HG03280 (cell line): ENCODE results near the gene VMAC.

ENCODE experiments used
- ATAC-seq: cut with Tn5 transposase; IDR thresholded peaks from one replicate; pipeline ENCODE4 v1.9.1; 2021; ENCODE audit warnings: mild to moderate bottlenecking, moderate library complexity; ENCODE audit not compliant: unreplicated experiment

VMAC gene

DNA sequence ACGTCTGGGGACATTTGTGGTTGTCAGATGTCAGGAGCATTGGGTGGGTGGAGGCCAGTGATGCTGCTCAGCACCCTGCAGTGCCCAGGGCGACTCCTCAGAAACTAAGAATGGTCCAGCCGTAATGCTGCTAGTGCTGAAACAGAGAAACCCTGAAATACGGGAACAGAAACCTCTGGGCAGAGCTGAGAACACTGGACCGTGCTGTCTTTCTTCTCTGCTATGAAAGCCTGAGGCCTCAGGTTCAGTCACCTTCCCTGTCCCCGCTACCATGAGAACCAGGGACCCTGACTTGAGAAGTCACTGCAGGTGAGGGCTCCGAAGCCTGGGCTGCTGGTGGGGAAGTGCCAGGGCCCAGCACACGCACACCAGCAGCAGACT, 22.8 kb downstream of the VMAC start:
- ATAC-seq, result no peak

DNA sequence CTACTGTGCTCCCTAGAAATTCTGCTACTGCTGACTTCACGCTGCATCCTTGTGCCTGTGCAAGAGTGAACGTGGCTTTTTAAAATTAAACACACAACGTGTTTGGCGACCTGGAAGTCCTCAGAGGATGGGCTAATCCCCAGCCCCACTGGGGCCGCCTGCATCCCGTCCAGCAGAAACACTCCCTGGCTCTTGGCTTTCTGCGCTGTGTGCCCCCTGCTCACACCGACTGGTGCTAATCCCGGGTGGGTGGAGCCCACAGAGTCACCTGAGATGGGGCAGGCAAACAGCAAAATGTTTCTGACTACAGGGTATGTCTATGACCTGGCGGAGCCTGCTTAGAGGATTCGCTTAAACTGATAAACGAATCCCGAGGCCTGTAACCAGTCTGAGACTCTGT, 24.5 kb downstream of the VMAC start:
- ATAC-seq, result no peak

- ATAC-seq, result no peak
Measured at GRCh38 chr19:5929625-5930024, 25.0 kb downstream of the VMAC start.

DNA sequence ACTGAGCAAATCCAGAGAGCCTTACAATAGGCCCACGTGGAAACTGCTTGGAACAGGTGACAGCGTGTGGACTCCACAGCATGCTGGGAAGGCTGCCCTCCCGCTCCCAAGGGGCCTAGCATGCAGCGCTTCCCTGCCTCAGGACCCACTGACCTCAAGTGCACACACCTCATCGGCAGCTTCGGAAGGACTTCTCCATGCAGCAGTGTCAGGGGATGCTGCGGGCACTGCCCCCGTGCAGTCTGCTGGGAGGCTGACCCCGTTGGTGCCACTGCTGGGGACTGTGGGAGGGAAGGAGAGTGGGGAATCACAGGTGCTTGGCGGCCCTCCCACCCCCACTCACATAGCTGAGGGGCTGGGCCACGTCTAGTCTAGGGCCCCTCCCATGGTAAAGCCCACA, 26.6 kb downstream of the VMAC start:
- ATAC-seq, result no peak

- ATAC-seq, result no peak
Measured at GRCh38 chr19:5932146-5932545, 27.5 kb downstream of the VMAC start.

- no peak for ATAC-seq
Measured at GRCh38 chr19:5932609-5933262, 28.1 kb downstream of the VMAC start.

DNA sequence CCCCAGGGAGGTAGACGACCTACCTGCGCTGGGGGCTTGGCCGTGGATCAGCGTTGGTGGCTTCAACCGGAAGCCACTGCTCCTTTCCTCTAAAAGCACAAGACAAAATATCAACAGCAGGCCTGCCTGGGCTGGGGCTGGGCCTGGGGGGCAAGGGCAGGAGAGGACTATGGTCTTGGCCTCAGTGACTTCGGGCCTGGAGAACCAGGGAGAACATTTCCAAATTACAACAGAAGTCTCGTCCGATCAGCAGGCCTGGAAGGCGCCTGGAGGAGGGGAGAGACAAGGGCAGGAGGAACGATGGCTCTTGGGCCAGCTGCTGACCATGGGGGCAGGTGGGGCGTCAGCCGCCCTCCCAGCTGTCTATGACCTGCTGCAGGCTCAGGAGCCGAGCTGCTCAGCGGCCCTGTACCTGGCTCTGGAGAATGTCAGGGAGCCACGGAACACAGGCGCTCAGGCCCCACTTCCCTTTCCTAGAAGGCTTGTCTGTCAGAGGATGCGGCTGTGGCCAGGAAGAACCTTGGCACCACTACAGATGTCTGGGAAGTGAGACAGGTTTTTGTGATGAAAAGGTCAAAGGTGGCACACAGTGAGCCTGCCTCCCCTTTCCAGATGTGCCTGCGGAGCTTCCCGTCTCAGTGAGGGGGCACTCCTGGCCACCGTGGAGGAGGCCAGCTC, 28.9 kb downstream of the VMAC start:
- no peak for ATAC-seq

DNA sequence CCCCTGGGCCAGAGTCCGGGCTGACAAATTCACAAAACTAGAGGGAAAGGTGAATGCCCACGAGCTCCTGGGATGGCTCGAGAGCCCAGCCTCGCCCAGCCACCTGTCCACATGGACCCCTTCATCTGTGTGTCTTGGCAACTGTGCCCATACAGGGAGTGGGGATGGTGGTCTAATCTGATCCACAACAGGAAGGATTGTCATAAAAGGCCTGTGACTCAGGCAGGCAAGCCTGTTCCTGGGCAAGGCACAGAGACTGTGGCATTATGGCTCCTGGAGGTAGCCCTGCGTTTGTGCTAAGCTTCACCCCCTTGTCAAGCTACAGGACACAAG, 29.4 kb downstream of the VMAC start:
- ATAC-seq, result no peak

DNA sequence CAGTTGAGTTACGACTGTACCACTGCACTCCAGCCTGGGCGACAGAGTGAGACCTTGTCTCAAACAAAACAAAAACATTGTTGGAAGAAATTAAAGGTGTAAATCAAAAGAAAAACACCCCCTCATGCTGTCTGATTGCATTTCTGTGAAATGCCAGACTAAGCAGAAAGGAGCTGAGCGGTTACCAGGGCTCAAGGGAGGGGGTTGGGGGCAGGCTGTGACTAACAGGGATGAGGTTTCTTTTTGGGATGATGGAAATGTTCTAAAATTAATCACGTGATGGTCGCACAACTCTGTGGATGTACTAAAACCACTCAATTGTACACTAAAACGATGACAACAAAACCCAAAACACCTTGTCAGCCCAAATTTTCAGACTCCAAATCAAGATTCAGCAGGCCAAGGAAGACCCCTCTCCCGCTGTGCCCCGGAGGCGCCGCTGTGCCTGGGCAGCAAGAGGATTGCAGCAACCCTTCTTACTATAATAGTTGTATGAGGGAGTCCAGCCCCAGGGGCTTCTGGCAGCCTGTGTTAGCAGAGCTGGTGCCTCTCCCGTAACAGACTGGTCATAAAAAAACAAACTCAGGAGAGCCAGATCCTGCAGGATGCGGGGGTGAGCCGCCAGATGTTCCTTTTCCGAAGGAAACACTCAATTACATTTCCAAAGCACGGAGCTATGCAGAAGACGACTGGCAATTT, 30.3 kb downstream of the VMAC start:
- ATAC-seq, result no peak

GRCh38 chr19:5935473-5936291, 31.0 kb downstream of the VMAC start:
- ATAC-seq, result no peak

- no peak for ATAC-seq
Measured at GRCh38 chr19:5936292-5936592, 31.6 kb downstream of the VMAC start.

GRCh38 chr19:5937550-5937949, 32.9 kb downstream of the VMAC start:
- ATAC-seq, result no peak

DNA sequence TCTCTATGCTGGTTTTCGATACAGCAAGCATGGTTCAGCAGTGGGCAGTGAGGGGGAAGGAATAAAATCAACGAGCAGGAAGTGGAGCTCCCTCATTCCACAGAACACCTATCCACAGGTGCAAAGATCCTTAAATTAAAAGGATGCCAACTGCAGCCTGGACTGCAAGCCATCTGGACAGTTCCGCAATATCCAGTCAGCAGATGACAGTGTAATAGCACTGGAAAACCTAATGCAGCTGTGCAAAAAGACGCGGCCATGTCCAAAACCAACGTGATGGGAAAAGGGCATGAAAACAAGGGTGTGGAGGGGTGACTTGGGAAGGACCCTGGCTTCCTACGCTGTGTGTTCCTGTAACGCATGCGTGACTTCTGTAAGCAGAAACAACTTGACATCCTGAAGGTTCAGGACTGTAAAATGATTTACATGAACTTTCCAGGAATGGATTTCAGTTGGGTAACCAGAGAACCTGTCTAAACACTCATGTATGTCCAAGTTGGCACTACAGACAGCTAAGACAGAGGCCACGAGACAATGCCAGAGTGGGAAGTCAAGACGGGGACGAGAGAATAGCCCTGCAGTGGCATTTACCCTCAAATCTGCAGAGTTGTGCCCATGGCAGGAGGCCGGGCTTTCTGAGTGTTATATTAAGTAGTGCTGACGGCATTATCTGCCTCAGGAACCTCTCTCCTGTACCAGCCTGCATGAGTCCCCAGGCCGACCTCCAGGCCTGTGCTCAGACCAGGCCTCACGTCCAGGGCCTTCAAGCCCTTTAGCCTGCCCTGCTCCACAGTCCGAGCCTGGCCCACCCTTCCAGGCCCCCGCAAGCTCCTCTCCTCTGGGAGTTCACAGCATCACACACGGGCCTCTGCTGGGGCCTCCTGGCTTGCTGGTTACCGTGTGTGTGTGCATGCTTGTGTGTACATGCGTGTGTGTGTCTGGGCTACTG, 35.9 kb downstream of the VMAC start:
- ATAC-seq, result no peak

DNA sequence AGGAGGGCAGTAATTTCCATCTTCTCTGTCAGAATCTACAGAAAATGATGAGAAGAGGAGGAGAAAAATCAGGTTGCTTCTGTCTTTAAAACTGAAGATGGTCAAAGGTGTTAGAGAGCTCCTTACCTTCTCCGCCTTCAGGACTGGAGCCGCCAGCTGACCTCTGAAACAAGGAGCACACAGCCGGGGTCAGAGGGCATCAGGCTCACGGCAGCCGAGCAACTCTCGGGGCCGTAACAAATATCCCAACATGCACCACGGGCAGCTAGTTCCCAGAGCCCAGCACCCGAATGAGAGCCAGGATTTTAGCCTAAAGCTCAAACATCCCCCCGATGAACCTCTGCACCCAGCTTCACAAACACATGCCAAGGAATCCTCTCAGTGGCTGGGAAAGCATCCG, 37.0 kb downstream of the VMAC start:
- no peak for ATAC-seq

DNA sequence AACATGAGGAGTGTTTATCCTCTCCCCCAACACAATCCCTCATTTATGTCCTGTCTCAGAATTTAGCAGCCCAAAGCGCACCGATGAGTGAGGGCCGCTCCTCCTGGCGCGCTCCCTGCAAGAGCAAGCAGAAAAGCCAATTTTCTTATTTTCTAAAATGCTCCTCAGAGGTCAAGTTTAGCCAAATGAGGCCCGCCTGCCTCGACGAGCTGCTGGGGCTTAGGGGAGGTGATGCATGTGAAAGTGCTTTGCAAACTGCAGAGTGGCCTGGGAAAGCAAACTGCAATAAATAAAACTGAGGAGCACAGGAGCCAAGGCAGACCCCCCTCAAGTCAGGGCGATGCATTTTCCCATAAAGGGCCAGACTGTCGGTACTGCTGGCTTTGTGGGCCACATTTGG, 38.4 kb downstream of the VMAC start:
- no peak for ATAC-seq

DNA sequence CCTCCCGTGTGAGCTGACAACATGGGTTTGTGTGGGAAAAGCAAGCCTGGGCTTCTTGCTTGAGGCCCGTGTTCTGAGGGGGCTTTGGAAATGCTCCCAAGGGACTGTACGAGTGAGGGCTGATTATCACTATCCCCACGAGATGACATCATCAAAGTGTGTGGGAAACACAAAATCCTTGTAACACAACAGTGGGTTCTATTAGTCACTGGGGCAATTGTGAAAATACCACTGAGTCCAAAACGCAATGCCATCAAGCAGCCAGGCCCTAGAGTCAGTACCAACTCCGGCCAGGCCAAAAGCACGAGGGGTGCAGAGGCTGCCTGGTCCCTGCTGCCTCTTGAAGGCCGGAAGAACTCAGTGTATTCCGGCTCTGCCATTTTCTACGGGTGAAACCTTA, 39.0 kb downstream of the VMAC start:
- ATAC-seq, result no peak

GRCh38 chr19:5947435-5947834, 42.8 kb downstream of the VMAC start:
- no peak for ATAC-seq

- no peak for ATAC-seq
Measured at GRCh38 chr19:5948752-5949564, 44.3 kb downstream of the VMAC start.

DNA sequence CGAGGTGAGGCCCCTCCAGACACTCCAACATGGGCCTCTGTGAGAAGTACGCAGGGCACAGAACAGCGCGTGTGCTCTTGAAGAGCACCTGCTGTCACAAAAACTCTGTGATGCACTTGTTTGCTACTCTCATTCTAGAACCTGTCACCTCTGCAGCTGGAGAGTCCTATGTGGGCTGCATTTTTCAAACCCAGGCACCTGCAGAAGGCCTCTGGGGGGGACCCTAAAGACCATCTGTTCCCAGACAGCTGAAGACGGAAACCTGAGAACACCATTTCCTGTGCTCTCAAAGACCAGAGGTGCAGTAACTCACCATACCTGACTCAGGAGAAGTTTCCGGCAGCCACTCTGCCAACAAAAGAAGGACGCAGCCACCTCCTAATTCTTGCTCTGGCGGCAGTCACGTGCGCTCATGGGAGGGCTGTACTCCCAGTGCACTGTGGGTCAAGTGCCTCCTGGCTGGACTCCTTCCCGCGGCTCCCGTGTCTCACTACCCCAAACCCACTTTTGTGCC, 45.2 kb downstream of the VMAC start:
- no peak for ATAC-seq

DNA sequence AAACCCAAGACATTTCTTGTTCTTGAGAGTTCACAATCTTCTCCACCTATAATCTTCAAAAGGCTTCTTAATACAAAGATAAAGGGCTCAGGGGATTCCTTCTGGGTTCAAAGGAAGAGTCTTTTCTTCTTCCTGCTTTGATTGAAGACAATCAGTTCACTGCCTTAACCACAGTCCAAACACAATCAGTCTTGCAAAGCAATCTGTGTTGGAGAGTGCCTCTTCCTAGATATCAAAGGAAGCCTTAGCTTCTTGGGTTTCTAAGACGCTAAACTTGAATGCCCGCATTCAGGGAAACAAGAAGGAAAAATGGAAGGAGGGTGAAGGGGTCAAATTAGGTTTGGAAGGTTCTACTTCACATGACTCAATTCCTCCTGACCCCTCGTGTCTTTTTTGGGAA, 46.1 kb downstream of the VMAC start:
- ATAC-seq, result no peak
